HEK293 (cell line): Measurements from ENCODE around the gene HOXA10.
A peak's percentile ranks its signal among the peaks of the same experiment; 100 is the strongest.

Experiments
- GLIS1 ChIP-seq: fragments of 450-650 bp; formaldehyde crosslinking; IDR thresholded peaks from 2 replicates; pipeline ENCODE4 v1.5.1; 2016; ENCODE audit warnings: missing biosample characterization, missing genetic modification characterization
- PRDM2 ChIP-seq: fragments of 450-650 bp; formaldehyde crosslinking; IDR thresholded peaks from 2 replicates; pipeline ENCODE4 v1.5.1; 2016; ENCODE audit warnings: missing biosample characterization, missing genetic modification characterization, borderline replicate concordance
- YY1 ChIP-seq: fragments of 450-650 bp; formaldehyde crosslinking; IDR thresholded peaks from 2 replicates; pipeline ENCODE4 v1.5.1; 2018; ENCODE audit warnings: missing biosample characterization, missing genetic modification characterization
- YY2 ChIP-seq: fragments of 450-650 bp; formaldehyde crosslinking; IDR thresholded peaks from 2 replicates; pipeline ENCODE4 v1.5.1; 2016; ENCODE audit warnings: missing biosample characterization, missing genetic modification characterization
- ZBTB1 ChIP-seq: fragments of 450-650 bp; formaldehyde crosslinking; IDR thresholded peaks from 2 replicates; pipeline ENCODE4 v1.5.1; 2016; ENCODE audit warnings: missing biosample characterization, missing genetic modification characterization
- ZBTB10 ChIP-seq: fragments of 450-650 bp; formaldehyde crosslinking; IDR thresholded peaks from 2 replicates; pipeline ENCODE4 v1.5.1; 2016; ENCODE audit warnings: missing biosample characterization, missing genetic modification characterization
- ZBTB26 ChIP-seq: fragments of 450-650 bp; formaldehyde crosslinking; optimal IDR thresholded peaks from 2 replicates; pipeline ENCODE3; 2016; ENCODE audit warnings: missing biosample characterization, mild to moderate bottlenecking, missing genetic modification characterization
- ZBTB8A ChIP-seq: fragments of 450-650 bp; formaldehyde crosslinking; IDR thresholded peaks from 2 replicates; pipeline ENCODE4 v1.5.1; 2016; ENCODE audit warnings: missing biosample characterization, missing genetic modification characterization
- ZIC2 ChIP-seq: fragments of 450-650 bp; formaldehyde crosslinking; IDR thresholded peaks from 2 replicates; pipeline ENCODE4 v1.5.1; 2016; ENCODE audit warnings: missing biosample characterization, missing genetic modification characterization
- ZNF2 ChIP-seq: fragments of 450-650 bp; formaldehyde crosslinking; IDR thresholded peaks from 2 replicates; pipeline ENCODE4 v1.5.1; 2016; ENCODE audit warnings: missing biosample characterization, missing genetic modification characterization
- ZNF335 ChIP-seq: fragments of 450-650 bp; formaldehyde crosslinking; conservative IDR thresholded peaks from 2 replicates; pipeline ENCODE4 v1.5.1; 2016; ENCODE audit warnings: missing biosample characterization, missing genetic modification characterization
- ZNF391 ChIP-seq: fragments of 450-650 bp; formaldehyde crosslinking; IDR thresholded peaks from 2 replicates; pipeline ENCODE4 v1.5.1; 2016; ENCODE audit warnings: low read depth, missing biosample characterization, missing genetic modification characterization, borderline replicate concordance
- ZNF449 ChIP-seq: fragments of 450-650 bp; formaldehyde crosslinking; IDR thresholded peaks from 2 replicates; pipeline ENCODE4 v1.5.1; 2017; ENCODE audit warnings: missing biosample characterization, mild to moderate bottlenecking, missing genetic modification characterization, moderate library complexity
- ZNF501 ChIP-seq: fragments of 450-650 bp; formaldehyde crosslinking; IDR thresholded peaks from 2 replicates; pipeline ENCODE4 v1.5.1; 2016; ENCODE audit warnings: missing biosample characterization, missing genetic modification characterization
- ZNF639 ChIP-seq: fragments of 450-650 bp; formaldehyde crosslinking; IDR thresholded peaks from 2 replicates; pipeline ENCODE4 v1.5.1; 2016; ENCODE audit warnings: missing biosample characterization, missing genetic modification characterization
- ZNF654 ChIP-seq: fragments of 450-650 bp; formaldehyde crosslinking; IDR thresholded peaks from 2 replicates; pipeline ENCODE4 v1.5.1; 2016; ENCODE audit warnings: low read depth, missing biosample characterization, missing genetic modification characterization
- ZNF660 ChIP-seq: fragments of 450-650 bp; IDR thresholded peaks from 2 replicates; pipeline ENCODE4 v1.5.1; 2018; ENCODE audit warnings: missing biosample characterization, mild to moderate bottlenecking, missing genetic modification characterization

HOXA10 gene

GRCh38 chr7:27160546-27161213 lies 13.4 kb downstream of the HOXA10 start (continued):
- TF ChIP-seq ZBTB10 (no peak), PRDM2 (tag by site-specific recombination) (no peak), ZNF335 (peak; percentile 64), GLIS1 (peak; percentile 20; the same call in 1 of the 2 replicates), YY1 (tag by site-specific recombination) (peak; percentile 78), ZNF391 (tag by site-specific recombination) (peak; percentile 69; the same call in 1 of the 2 replicates), ZNF2 (0 out of 2 replicates have a peak, but pooled peaks have one; percentile 34), YY2 (peak; percentile 62; the same call in 1 of the 2 replicates), ZNF654 (peak; percentile 94), ZIC2 (peak; percentile 20; the same call in 1 of the 2 replicates), ZBTB1 (no peak), ZNF501 (peak; percentile 24; the same call in 1 of the 2 replicates), ZNF660 (tag by site-specific recombination) (peak; percentile 24; the same call in 1 of the 2 replicates), ZBTB8A (tag by site-specific recombination) (peak; percentile 95), ZBTB26 (tag by site-specific recombination) (peak; percentile 77), ZNF449 (peak; percentile 76; the same call in 1 of the 2 replicates), ZNF639 (tag by site-specific recombination) (peak; percentile 41; the same call in 1 of the 2 replicates)
